Measurements from ENCODE around the gene COG1. TPM values are rescaled to one million over a fixed set of nuclear protein-coding genes. Genes with fewer than 3 reads are reported as not detected.
"Not testable (repeated sequence)": the region's sequence is repeated elsewhere in the genome, so short reads cannot be mapped to it uniquely, and the experiment has no call there.

Gene COG1
- 10 to 100 TPM; 47.3 to 75.4 (median 60.0) TPM for polyA plus RNA-seq (ENCODE audit: insufficient read length in 3 of 3)
- long read RNA-seq, donor 1, partial matches to known transcripts, result 0 of 4 reads
- long read RNA-seq, donor 1, other reads (novel, unspliced or antisense), result 0 of 4 reads
- long read RNA-seq, donor 2, full-length matches to known transcripts, result 4 of 4 reads
- long read RNA-seq, donor 2, partial matches to known transcripts, result 0 of 4 reads
- long read RNA-seq, donor 2, other reads (novel, unspliced or antisense), result 0 of 4 reads
- long read RNA-seq, donor 3, partial matches to known transcripts, result 0 of 3 reads
- long read RNA-seq, donor 3, other reads (novel, unspliced or antisense), result 0 of 3 reads
- long read RNA-seq, donor 4, full-length matches to known transcripts, result 8 of 8 reads
- long read RNA-seq, donor 4, partial matches to known transcripts, result 0 of 8 reads
- long read RNA-seq, donor 4, other reads (novel, unspliced or antisense), result 0 of 8 reads
- long read RNA-seq, donor 5, partial matches to known transcripts, result 0 of 3 reads
- long read RNA-seq, donor 5, other reads (novel, unspliced or antisense), result 0 of 3 reads
- long read RNA-seq, donor 6, full-length matches to known transcripts, result 8 of 33 reads
- long read RNA-seq, donor 6, partial matches to known transcripts, result 25 of 33 reads
- long read RNA-seq, donor 6, other reads (novel, unspliced or antisense), result 0 of 33 reads
- long read RNA-seq, donor 7, transcript COG1-201 (14 exons, 3,079 nt), result major isoform, 5 of 5 reads
- long read RNA-seq, donor 7, partial matches to known transcripts, result 0 of 5 reads
- long read RNA-seq, donor 7, other reads (novel, unspliced or antisense), result 0 of 5 reads
- long read RNA-seq, donor 8, partial matches to known transcripts, result 0 of 1 reads
- long read RNA-seq, donor 8, other reads (novel, unspliced or antisense), result 0 of 1 reads
- long read RNA-seq, donor 9, full-length matches to known transcripts, result 5 of 5 reads
- long read RNA-seq, donor 9, partial matches to known transcripts, result 0 of 5 reads
- long read RNA-seq, donor 9, other reads (novel, unspliced or antisense), result 0 of 5 reads
- long read RNA-seq, donor 10, full-length matches to known transcripts, result 9 of 9 reads
- long read RNA-seq, donor 10, partial matches to known transcripts, result 0 of 9 reads
- long read RNA-seq, donor 10, other reads (novel, unspliced or antisense), result 0 of 9 reads
- long read RNA-seq, donor 11, partial matches to known transcripts, result 0 of 3 reads
- long read RNA-seq, donor 11, other reads (novel, unspliced or antisense), result 0 of 3 reads
- long read RNA-seq, donor 12, transcript COG1-201 (14 exons, 3,079 nt), result major isoform, 9 of 35 reads
- long read RNA-seq, donor 12, partial matches to known transcripts, result 0 of 35 reads
- long read RNA-seq, donor 12, other reads (novel, unspliced or antisense), result 24 of 35 reads
- long read RNA-seq, donor 13, partial matches to known transcripts, result 5 of 7 reads
- long read RNA-seq, donor 13, other reads (novel, unspliced or antisense), result 0 of 7 reads
- long read RNA-seq, donor 14, result 0 reads
- long read RNA-seq, donor 15, result 0 reads
- long read RNA-seq, donor 16, partial matches to known transcripts, result 0 of 4 reads
- long read RNA-seq, donor 16, other reads (novel, unspliced or antisense), result 0 of 4 reads

DNA sequence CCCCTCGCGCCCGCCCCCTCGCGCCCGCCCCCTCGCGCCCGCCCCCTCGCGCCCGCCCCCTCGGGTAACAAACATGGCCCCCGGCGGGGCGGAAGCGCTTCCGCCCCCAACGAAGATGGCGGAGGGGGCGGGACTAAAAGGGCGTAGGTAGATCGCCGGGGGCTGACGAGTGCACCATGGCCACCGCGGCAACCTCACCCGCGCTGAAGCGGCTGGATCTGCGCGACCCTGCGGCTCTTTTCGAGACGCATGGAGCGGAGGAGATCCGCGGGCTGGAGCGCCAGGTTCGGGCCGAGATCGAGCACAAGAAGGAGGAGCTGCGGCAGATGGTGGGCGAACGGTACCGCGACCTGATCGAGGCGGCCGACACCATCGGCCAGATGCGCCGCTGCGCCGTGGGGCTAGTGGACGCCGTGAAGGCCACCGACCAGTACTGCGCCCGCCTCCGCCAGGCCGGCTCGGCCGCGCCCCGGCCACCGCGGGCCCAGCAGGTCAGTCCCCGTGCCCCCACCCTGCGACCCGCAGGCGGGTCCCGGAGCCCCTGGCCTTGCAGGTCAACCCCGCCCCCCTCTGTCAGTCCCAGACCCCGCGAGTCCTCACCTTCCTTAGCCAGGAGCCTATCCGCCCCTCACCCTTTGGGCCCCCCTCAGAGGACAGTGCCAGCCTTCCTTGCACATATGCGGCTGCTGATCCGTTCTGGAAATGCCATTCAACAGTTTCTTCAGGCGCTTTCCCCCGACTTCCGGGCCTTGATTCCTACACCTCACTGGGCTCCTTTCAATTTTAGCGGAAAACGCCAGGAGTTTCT is at the start of gene COG1:
TSS of gene COG1 (plus strand) at position 162 of the 808 bp plus-strand sequence. CDS start at position 177, 15 bp downstream.
- peak; percentile 91 for DNase-seq

DNA sequence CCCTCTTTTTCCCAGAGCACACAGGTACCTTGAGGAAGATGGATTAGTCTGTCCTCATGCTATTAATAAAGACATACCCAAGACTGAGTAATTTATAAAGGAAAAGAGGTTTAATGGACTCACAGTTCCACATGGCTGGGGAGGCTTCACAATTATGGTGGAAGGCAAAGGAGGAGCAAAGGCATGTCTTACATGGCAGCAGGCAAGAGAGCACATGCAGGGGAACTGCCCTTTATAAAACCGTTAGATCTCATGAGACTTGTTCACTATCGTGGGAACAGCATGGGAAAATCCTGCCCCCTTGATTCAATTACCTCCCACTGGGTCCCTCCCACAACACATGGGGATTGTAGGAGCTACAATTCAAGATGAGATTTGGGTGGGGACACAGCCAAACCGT is 48.6 kb upstream of the COG1 start:
- DNase-seq, result not testable (repeated sequence)

DNA sequence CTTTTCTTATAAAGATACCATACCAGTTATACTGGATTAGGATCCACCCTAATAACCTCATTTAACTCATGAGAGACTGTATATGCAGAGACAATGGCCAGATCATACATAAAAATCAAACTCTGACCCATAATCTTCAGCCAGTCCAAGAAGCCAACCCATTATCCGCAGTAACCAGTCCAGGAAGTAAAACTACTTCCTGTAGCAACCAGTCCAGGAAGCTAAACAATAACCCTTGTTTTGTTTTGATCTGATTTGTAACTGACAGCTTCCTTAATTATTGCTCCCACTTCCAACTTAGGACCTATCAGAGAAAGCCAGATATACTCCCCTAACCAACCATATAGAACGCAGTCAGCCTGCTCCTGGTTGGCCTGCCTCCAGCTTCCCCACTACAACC is 47.2 kb upstream of the COG1 start:
- DNase-seq, result no peak

DNA sequence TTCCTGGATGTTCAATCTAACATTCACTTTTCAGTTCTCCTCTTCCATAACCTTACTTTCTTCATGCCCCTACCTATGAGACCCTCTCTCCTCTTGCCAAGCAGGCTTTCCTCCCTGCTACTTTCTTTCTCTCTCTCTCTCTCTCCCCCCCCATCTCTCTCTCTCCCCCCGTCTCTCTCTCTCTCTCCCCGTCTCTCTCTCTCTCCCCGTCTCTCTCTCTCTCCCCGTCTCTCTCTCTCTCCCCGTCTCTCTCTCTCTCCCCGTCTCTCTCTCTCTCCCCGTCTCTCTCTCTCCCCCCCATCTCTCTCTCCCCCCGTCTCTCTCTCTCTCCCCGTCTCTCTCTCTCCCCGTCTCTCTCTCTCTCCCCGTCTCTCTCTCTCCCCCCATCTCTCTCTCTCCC is 45.1 kb upstream of the COG1 start:
- DNase-seq, result not testable (repeated sequence)

DNA sequence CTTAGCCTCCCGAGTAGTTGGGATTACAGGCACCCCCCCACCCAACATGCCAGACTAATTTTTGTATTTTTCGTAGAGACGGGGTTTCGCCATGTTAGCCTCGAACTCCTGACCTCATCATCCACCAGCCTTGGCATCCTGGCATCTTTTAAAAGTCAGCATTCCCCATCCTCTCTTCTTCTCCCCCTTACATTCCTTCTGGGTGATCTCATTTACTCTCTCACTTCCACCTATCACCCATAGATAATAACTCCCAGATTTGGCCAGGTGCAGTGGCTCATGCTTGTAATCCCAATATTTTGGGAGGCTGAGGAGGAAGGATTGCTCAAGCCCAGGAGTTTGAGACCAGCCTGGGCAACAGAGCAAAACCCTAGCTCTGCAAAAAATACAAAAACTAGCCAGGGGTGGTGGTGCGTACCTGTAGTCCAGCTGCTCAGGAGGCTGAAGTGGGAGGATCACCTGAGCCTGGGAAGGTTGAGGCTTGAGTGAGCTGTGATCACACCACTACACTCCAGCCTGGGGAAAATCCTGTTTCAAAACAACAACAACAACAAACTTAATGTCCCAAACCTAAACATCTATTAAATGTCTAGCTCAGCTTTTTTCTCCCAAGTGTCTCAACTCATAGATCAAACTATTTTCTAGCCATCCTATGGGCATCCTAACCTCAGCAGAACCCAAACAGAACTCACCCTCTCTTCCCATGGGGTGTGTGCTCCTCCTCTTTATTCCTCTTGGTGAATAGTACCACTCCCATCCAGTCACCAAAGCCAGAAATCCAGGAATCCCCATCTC is 44.1 kb upstream of the COG1 start:
- no peak for DNase-seq

DNA sequence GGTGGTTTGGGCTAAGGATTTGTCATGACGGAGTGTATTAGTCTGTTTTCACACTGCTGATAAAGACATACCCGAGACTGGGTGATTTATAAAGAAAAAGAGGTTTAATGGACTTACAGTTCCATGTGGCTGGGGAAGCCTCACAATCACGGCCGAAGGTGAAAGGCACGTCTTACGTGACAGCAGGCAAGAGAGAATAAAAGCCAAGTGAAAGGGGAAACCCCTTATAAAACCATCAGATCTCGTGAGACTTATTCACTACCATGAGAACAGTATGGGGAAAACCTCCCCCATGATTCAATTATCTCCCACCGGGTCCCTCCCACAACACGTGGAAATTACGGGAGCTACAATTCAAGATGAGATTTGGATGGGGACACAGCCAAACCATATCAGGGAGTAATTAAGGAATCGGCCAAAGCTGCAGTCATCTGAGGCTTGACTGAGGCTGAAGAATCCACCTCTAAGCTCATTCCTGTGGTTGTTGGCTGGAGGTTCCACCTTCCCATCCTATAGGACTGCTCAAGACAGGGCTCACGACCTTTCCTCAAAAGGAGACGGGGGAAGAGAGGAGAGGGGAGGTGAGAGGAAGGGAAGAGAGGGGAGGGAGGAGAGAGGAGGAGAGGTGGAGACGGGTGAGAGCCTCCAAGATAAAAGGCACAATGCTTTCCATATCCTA is 42.1 kb upstream of the COG1 start:
- DNase-seq, result not testable (repeated sequence)

GRCh38 chr17:73151916-73152632 is 40.8 kb upstream of the COG1 start:
- no peak for DNase-seq

DNA sequence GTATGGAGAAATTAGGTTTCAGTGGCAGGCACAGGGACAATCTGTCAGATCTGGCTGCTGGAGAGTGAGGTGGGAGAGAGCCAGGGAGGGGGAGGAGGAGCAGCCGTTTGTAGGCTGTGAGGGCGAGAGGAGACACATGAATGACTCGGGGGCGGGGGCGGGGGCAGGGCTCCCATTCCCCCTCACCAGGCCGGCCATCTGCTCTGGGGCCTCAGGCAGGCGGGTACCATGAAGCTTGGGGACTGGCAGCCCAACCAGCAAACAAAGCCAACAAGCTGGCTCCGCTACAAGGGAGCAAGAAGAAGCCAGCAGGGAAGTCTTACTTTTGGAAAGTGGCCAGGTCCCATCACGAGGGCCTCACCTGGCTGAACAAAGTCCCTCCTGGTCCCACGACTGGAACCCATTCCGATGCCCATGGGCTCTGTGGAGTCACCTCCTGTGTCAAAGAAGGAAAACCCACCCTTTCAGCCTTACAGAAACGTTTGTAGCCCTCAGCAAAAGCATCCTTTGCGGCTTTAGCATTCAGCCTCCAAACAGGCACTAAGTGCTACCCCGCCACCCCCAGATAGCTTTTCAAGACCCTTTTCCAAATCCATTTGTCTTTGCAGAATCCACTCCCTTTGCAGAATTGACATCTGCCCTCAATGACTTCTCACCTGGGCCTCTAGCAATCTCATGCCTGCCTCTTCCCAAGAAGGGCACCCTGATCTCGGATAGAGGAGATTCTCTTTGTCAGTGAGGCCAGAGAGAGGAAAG is 37.3 kb upstream of the COG1 start:
- peak; percentile 52 for DNase-seq

DNA sequence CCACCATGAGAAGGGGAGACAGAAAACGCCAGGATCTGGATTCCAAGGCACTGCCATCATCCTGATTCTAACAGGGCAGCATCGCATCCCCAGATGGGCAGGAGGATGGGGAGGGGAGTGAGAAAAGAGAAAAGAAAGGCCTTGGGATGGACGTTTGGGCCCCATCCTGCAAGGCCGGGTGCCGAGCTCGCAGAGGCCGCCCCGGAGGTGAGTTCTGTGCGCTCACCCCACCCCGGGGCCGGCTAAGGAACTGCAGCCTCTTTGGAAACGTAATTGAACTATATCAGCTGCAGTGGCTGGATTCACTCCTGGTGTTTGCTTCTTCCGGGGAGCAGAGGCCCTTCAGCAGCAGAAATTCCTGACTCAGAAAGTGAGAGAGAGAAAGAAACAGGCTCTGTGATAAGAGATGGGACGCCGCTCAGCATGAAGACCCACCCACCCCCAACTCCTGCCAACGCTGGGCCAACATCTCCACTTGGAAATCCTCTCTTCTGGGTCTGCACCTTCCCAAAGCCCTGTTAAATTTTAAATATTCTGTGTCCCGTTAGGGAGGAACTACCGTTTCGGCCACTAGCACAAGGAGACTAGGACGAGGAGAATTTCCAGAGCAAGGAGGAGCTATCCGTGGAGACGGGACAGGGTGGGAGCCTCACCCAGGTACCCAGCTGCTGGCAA is 36.6 kb upstream of the COG1 start:
- DNase-seq, result peak; percentile 47

- DNase-seq, result no peak
Observed at GRCh38 chr17:73156887-73157520, 35.9 kb upstream of the COG1 start.

DNA sequence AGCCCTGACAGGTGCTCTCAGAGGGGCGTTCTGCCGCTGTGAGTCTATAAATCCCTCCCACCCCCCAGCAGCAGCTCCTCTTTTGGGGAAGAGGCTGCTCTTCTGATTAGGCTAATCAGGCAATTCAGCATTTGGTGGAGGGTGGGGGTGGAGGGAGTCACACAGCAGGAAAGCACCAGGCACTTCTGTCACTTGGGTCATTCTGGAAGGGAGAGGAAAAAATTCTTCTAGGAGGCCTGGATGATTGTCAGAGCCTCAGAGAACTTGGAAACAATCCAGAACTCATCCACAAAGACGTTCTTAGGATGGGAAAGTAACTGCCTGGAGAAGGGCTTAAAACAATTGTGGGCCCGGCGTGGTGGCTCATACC is 35.3 kb upstream of the COG1 start:
- no peak for DNase-seq

GRCh38 chr17:73158133-73158532 is 34.7 kb upstream of the COG1 start:
- no peak for DNase-seq

DNA sequence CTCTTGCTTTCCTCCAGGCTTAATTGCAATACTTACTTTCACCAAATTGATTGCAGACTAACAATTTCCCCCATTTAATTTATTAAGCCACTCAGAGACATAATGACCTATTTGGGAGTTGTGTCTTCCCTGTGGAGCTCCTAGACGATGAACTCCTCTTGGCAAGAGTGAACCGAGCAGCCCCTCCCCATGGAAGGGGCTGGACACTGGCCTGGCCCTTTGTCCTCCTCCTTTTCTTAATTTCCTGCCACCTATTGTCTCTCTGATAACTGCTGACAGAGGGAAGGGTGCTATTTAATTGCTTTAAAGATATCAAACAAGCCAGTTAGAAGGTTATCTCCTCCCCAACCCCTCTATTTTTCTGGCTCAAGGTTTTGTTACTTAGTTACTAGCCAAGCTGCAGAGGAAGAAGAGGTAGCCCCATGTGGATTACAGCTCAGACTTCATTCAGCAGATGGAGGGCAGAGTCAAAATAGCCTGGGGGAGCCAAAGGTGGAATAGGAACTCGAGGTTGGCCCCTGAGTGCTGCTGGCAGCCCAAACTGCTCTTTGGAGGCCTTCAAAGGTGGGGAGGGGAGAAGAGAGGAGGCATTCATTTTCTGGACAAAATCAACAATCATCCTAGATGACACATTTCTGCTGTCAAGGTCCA is 31.8 kb upstream of the COG1 start:
- DNase-seq, result no peak

GRCh38 chr17:73163043-73163442 is 29.8 kb upstream of the COG1 start:
- DNase-seq, result no peak

DNA sequence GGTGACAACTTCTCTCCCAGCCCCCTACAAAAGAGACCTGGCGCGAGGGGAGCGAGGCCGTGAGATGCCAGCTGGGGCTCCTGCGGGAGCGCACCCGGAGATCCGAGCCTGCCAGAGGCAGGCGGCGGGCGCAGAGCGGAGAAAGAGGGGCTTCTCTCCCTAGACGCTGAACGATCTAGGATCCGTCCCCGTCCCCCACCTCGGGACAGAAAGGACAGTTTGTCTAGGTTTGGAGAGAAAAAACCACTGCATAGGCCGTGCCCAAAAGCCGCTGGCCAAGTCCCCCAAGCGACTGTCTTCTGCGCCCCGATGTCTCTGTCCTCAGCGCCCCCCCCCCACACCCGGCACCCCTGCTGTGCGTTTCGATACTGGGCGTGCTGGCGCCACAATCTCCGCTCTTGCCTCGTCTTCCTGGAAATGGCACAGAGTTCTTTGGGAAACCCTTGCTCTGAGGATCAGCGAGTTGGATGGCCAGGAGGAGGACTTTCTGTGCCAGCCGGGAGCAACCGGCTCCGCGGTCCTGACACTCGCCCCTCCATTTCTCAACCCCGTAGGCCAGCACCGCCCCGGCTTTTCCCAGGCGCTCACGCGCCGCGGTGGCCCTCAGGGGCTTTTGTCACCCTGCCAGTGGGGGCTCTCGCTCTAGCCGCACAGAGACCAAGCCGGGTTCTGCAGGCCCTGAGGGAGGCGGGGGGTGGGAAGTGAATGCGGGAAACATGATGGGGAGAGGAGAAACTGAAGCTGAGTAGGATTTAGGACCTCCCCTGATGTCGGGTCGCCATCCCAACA is 27.0 kb upstream of the COG1 start:
- DNase-seq, result no peak
